Measurements from ENCODE around the gene CASZ1.

The CASZ1 gene

GRCh38 chr1:10773376-10773775 is 23.1 kb downstream of the CASZ1 start:
- DNase-seq: no peak

GRCh38 chr1:10772711-10773110 is 23.7 kb downstream of the CASZ1 start:
- DNase-seq: no peak

DNA sequence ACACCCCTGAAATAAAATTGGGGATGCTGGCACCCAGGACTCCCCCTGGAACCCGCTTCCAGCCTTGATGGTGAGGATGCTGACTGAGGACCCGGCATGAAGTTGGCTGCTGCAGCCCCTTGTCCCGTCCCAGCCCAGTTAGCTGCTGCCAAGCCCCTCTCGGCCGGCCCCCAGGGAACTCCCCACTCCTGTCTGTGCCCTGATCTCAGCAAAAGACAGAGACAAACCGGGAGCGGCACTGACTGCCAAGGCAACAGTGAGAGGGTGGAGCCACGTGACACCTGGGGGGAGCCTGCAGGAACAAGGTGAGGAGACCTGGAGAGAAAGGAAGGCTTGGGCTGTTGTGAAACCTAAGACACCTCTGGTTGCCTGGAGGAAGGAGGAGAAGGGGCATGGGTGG is 24.7 kb downstream of the CASZ1 start:
- DNase-seq: no peak

- DNase-seq: no peak
Measured at GRCh38 chr1:10768552-10768951, 27.9 kb downstream of the CASZ1 start.

DNA sequence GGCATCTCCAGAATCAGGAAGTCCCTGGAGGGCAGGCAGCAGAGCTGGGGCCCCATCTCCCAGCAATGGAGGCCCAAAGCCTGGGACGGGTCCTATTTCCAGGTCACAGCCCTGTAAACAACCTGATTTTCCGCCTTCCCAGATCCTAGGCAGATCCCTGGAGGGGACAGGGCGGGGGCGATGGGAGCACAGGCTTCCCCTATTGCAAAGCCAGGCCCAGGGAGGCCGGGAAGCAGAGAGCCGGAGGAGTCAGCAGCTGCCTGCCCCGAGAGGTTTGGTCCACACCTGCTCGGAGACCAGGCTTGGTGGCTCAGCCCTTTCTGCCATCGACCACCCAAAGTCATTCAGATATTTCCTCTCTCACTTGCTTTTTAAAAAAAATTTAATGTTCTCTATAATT is 29.2 kb downstream of the CASZ1 start:
- no peak for DNase-seq

DNA sequence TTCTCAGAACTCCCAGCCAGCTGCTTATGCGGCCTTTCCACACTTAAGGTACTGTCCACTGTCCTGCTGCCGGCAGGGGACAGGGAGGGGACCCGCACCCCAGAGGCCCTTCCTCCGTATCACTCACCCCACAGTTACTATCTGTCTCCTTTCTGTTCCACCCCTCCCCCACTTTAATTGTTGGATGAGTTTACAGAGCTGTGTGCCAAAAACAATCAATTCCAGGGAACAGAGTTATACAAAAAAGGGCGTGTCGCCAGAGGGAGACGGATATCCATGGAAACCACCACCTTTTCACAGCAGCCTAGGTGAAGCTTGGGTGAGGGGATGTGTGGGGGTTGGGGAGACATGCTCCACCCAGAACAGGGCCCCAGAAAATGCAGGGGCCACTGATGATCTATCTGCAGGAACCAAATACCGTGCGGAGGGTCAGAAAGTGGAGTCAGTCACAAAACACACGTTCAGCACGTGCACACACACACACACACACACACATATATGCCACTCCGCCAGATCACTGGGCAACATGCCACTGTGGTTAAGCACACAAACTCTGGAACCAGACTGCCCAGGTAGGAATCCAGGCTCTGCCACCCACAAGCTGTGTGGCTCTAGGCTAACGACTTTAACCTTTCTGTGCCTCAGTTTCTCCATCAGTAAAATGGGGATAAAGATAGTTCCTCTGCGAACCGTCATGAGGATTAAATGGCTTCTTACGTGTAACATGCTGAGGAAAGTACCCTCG is 30.5 kb downstream of the CASZ1 start:
- no peak for DNase-seq

DNA sequence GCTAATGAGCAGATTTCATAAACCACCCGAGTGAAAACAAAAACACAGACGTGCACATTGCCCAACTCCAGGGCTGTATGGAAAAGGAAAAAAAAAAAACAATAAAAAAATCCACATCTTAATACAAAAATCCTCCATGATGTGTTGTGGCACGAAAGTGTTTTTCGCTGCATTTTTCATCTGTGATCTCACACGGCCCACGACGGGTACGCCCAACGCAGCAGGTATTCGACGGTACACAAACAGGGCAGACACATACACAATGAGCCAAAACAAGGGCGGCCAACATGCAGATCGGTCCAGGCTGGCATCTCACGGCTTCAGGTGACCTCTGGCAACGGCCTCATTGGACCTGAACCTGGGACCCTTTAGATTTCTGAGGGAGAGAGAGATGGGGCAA is 31.1 kb downstream of the CASZ1 start:
- DNase-seq: no peak

DNA sequence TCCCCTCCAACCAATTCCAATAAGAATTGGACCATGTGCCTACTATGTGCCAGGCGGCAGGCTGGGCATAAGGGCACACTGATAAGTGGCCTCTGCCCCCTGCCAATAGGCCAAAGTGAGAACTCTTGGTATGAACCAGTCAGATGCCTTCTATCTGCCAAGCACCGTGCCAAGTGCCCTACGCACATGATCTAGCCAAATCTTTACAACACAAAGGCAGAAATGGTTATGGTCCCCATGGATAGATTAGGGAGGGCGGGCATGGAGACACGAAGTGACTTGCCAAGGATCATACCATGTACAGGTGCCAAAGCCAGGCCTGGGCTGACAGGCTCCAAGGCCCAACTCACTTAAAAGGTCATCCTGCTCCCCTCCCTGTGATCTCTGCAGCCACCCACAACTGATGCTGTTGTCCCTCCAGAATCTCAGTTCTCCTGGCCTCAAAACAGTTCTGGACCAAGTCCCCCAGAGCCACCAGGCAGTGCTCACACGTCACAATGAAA is 32.1 kb downstream of the CASZ1 start:
- DNase-seq: no peak

- DNase-seq: no peak
Measured at GRCh38 chr1:10762875-10763274, 33.6 kb downstream of the CASZ1 start.

- no peak for DNase-seq
Measured at GRCh38 chr1:10762153-10762523, 34.3 kb downstream of the CASZ1 start.

DNA sequence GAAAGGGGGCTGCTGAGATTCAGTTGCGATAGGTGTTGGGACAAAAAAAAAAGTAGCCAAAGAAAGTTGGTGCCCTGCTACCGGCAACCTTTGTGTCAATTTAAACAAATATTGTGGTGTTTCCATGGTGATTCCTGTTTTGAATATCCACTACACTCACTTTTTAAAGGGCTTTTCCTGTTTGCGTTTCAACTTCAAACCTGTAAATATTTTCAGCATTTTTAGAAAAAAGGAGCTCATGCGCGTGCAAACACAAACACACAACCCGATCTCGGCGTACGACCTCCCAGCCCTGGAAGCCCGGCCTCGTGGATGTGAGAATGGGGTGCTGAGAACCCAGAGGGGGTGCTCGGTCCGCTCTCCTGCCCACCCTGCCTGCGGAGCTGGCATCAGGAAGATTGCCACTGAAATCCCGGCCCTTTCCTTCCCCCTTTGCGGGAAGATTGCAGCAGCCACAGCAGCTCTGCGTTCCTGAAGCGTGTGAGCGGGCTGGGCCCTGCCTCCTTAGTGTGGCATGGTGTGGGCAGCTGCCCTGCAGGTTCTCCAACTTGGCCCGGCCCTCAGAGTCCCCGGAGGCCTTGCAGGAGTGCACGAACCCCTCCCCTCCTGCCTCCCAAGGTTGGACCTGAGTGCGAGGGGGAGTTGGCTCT is 34.8 kb downstream of the CASZ1 start:
- DNase-seq: no peak

- no peak for DNase-seq
Measured at GRCh38 chr1:10760566-10761502, 35.6 kb downstream of the CASZ1 start.

DNA sequence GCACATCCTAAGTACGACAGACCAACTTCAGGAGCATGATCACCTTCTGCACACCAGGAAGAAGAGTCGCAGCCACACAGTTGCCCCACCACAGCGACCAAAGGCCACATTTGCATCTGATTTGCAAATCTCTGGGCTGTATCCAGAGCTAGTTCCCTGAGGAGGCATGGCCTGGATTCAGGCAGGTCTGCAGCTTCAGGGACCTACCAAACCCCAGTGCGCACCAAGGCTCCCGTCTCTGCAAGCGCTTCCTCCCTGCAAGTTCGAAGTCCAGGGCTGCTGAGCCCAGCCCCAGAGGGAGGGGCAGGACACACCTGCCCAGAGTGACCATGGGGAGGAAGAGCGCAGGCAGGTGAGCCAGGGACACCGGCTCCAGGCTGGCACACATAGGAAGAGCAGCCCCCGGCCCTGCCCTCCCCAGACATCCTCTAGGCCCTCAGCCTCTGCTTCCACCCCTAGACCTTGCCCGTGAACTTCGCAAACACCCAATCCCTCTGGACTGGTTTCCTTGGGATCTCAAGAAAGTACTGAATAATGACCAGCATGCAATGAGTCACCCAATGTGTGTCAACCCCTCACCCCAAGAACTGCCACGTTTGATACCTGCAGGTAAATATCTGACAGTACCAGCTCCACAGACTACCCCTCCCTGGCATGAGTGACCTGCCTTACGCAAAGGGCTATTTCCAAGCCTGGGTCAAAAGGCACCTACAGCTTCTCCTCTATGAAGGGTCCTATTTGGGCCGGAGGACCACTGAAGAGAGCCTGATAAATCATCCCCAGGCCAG is 36.8 kb downstream of the CASZ1 start:
- no peak for DNase-seq

DNA sequence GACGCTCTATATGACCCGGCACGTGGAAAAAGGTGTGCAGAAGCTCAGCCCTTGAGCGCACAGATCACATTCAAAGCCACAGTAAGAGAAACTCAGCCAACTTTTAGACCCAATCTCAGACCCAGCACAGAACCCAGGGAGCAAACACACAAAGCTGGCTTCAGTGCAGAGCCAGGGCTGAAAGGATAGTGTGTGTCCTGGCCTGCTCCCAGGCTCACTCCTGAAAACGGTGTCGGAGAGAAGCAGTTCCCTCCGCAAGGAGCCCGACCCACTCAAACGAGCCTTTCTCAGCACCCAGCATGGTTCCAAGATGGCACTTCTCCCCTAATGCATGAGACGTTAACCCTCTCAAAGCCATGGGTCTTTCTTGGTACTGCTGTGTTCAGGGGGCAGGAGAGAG is 39.6 kb downstream of the CASZ1 start:
- no peak for DNase-seq

DNA sequence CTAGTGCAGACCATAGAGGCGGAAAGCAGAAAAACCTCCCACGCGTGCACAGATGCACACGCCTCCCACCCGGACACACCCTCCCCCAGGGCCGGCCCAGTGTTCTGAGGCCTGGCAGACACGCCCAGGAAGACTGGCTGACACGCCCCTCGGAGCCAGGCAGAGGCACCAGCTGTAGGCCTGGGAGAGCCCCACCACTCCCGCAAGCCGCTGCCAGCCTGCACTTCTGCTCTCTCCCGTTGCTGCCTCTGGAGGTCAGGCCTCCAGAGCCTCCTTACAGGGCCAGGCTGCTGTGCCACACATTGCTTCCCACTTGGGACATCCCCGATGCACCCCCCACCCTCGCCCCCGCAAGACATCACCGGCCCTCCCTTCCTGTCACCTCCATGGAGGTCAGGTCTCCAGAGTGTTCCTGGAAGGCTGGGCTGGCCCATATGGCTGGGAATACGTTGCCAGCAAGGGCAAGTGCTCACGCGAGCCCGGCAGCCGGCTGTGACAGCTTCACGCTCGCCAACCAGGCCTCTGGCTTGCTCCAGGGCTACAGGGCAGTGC is 40.4 kb downstream of the CASZ1 start:
- peak; percentile 62 for DNase-seq

GRCh38 chr1:10754568-10755329 is 41.7 kb downstream of the CASZ1 start:
- DNase-seq: no peak

GRCh38 chr1:10753299-10753698 is 43.1 kb downstream of the CASZ1 start:
- DNase-seq: no peak

DNA sequence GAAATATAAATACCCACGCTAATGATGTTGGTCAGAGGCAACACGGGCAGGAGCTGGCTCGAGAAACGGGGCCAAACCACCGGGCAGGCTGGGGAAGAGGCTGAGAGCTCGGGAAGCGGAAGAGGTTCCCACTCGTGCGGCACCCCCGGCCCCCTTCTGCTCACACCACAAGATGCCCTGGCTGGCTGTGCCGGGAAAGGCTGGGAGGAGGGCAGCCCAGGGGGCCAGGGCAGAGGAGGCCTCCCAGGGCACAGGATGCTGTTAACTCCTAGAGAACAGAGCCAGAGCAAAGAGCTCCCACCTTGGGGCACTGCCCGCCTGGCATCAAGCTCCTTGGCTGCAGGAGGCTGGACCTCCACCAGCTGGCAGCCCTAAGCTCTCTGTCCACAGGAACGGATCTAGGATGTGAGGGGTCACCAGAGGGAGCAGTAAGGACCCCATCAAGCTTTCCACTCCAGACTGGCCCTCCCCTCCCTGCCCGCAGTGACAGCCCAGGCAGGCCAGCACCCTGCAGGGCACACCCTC is 44.8 kb downstream of the CASZ1 start:
- no peak for DNase-seq

- no peak for DNase-seq
Measured at GRCh38 chr1:10751160-10751559, 45.3 kb downstream of the CASZ1 start.

- no peak for DNase-seq
Measured at GRCh38 chr1:10745886-10746455, 50.5 kb downstream of the CASZ1 start.

- DNase-seq: no peak
Measured at GRCh38 chr1:10745383-10745782, 51.1 kb downstream of the CASZ1 start.

Data from CD4-positive, alpha-beta T cell treated with Interferon gamma for 1 hour (primary cell).